PC-3 (cell line): ENCODE results near the gene UGT3A1. TPM values are rescaled to one million over a fixed set of nuclear protein-coding genes. Genes with fewer than 3 reads are reported as not detected.

Experiments
- ATAC-seq: fragments of 200-7000 bp; cut with Tn5 transposase; 2 replicates; pipeline ENCODE4 v1.9.1; 2020; ENCODE audit warnings: mild to moderate bottlenecking, moderate library complexity
- BruUV-seq: library from RNA; stranded (reverse); fragments of 400-500 nt; replicated peaks from 2 replicates; lab custom pipeline; 2021; lab: Mats Ljungman, UMichigan
- CTCF ChIA-PET: fragments of 300-600 bp; sonication (Branson Sonifier 250); formaldehyde crosslinking; loops from one replicate; lab custom pipeline; 2022; ENCODE audit warnings: antibody characterized with exemption; lab: Charles Lee
- POLR2A ChIA-PET: fragments of 300-600 bp; sonication (Branson Sonifier 250); formaldehyde crosslinking; loops from one replicate; lab custom pipeline; 2022; ENCODE audit warnings: antibody characterized with exemption; ENCODE audit not compliant: unreplicated experiment; lab: Charles Lee
- DNase-seq: peaks from one replicate; pipeline ENCODE4 v3.0.0-alpha.2; 2015
- H2AFZ ChIP-seq: fragments of 300-600 bp; sonication (generic); 2 replicates; pipeline ENCODE4 v1.6.0; 2016; ENCODE audit warnings: antibody characterized with exemption, low read length
- H3F3A ChIP-seq: fragments of 300-600 bp; sonication (generic); one replicate; pipeline ENCODE4 v1.6.0; 2017; ENCODE audit warnings: antibody characterized with exemption, low read length, control low read depth, mild to moderate bottlenecking; ENCODE audit not compliant: unreplicated experiment
- H3K27ac ChIP-seq: fragments of 300-600 bp; sonication (generic); 2 replicates; pipeline ENCODE4 v1.5.1; 2016; ENCODE audit warnings: mild to moderate bottlenecking, low read length
- H3K27me3 ChIP-seq: fragments of 300-600 bp; sonication (generic); 2 replicates; pipeline ENCODE4 v1.6.1; 2016; ENCODE audit warnings: low read length, mixed read lengths
- H3K36me3 ChIP-seq: fragments of 300-600 bp; sonication (generic); 2 replicates; pipeline ENCODE4 v1.6.1; 2016; ENCODE audit warnings: low read depth, mixed run types, low read length, mixed read lengths
- H3K4me1 ChIP-seq: fragments of 300-600 bp; sonication (generic); 2 replicates; pipeline ENCODE4 v1.5.1; 2016; ENCODE audit warnings: low read length; ENCODE audit not compliant: insufficient read depth
- H3K4me2 ChIP-seq: fragments of 300-600 bp; sonication (generic); 2 replicates; pipeline ENCODE4 v1.6.0; 2016; ENCODE audit warnings: low read length
- H3K4me3 ChIP-seq: fragments of 300-600 bp; sonication (generic); 2 replicates; pipeline ENCODE4 v1.5.1; 2016; ENCODE audit warnings: mild to moderate bottlenecking, low read length, mixed read lengths
- H3K79me2 ChIP-seq: fragments of 300-600 bp; sonication (generic); 2 replicates; pipeline ENCODE4 v1.6.1; 2017; ENCODE audit warnings: low read length, mixed read lengths
- H3K9ac ChIP-seq: fragments of 300-600 bp; sonication (generic); 2 replicates; pipeline ENCODE4 v1.6.0; 2016; ENCODE audit warnings: mild to moderate bottlenecking, low read length
- H3K9me2 ChIP-seq: fragments of 300-600 bp; sonication (generic); replicated peaks from 2 replicates; pipeline ENCODE4 v1.6.1; 2016; ENCODE audit warnings: mixed run types, low read length, mixed read lengths
- H3K9me3 ChIP-seq: fragments of 300-600 bp; sonication (generic); 2 replicates; pipeline ENCODE4 v1.6.1; 2016; ENCODE audit warnings: low read length, mixed read lengths
- H4K20me1 ChIP-seq: fragments of 300-600 bp; sonication (generic); 2 replicates; pipeline ENCODE4 v1.6.1; 2016; ENCODE audit warnings: low read length, mixed read lengths
- CTCF ChIP-seq: fragments of 300-600 bp; sonication (generic); conservative IDR thresholded peaks from 2 replicates; pipeline ENCODE4 v1.5.1; 2017; ENCODE audit warnings: antibody characterized with exemption, low read depth, mild to moderate bottlenecking, low read length
- EZH2 ChIP-seq: fragments of 300-600 bp; sonication (generic); IDR thresholded peaks from one replicate; pipeline ENCODE4 v1.6.1; 2017; ENCODE audit warnings: antibody characterized with exemption, mild to moderate bottlenecking, low read length; ENCODE audit not compliant: unreplicated experiment
- EZH2phosphoT487 ChIP-seq: fragments of 300-600 bp; sonication (generic); IDR thresholded peaks from 2 replicates; pipeline ENCODE4 v1.6.1; 2018; ENCODE audit warnings: mild to moderate bottlenecking, antibody characterized with exemption, low read length, borderline replicate concordance
- intact Hi-C: fragments of 100-400 bp; cut with micrococcal nuclease; formaldehyde crosslinking; loops from 2 replicates; pipeline ENCODE4 v1.9.0; 2023
- total RNA-seq: library from RNA; depleted of rRNA; stranded (reverse); fragments of >200 nt; gene quantifications from 2 replicates; pipeline ENCODE4 v1.2.3, GENCODE V29; 2014

Gene UGT3A1
- total RNA-seq, 1 experiment from 2014 or later: not detected

- no peaks in the 10 kb centered on the region for H3K9me3 ChIP-seq
- no peaks in the 10 kb centered on the region for H3F3A ChIP-seq
- no peak overlapping the region for H3K9ac ChIP-seq
- no peaks in the 10 kb centered on the region for H3K36me3 ChIP-seq
- H3K27ac ChIP-seq: no peak overlapping the region
- CTCF ChIA-PET: no interaction called here
- no peaks in the 10 kb centered on the region for H4K20me1 ChIP-seq
- ATAC-seq: no peak
- no TSS peak for BruUV-seq
- H3K9me2 ChIP-seq: no peaks in the 10 kb centered on the region
- no peaks in the 10 kb centered on the region for H3K4me1 ChIP-seq
- H3K4me3 ChIP-seq: no peak overlapping the region
- H3K4me2 ChIP-seq: no peak overlapping the region
- TF ChIP-seq EZH2 (no peak), EZH2phosphoT487 (no peak), CTCF (no peak)
- no peak overlapping the region for H2AFZ ChIP-seq
- no peaks in the 10 kb centered on the region for H3K79me2 ChIP-seq
- H3K27me3 ChIP-seq: no peaks in the 10 kb centered on the region
- intact Hi-C loops: no loop called here
- DNase-seq: no peak
- POLR2A ChIA-PET: no interaction called here
Observed at GRCh38 chr5:35908228-35908627, 83.0 kb downstream of the UGT3A1 start.

GRCh38 chr5:35904443-35905132 is 86.6 kb downstream of the UGT3A1 start:
- Histone ChIP-seq H3K9ac (no peak overlapping the region), H3K4me1 (no peaks in the 10 kb centered on the region), H3F3A (no peaks in the 10 kb centered on the region), H3K9me3 (no peaks in the 10 kb centered on the region), H3K4me3 (no peak overlapping the region), H4K20me1 (no peaks in the 10 kb centered on the region), H3K9me2 (no peaks in the 10 kb centered on the region), H3K36me3 (no peaks in the 10 kb centered on the region), H3K27ac (no peak overlapping the region), H3K27me3 (no peaks in the 10 kb centered on the region), H3K4me2 (no peak overlapping the region), H3K79me2 (no peaks in the 10 kb centered on the region), H2AFZ (no peak overlapping the region)
- TF ChIP-seq EZH2 (no peak), EZH2phosphoT487 (no peak), CTCF (no peak)
- ChIA-PET POLR2A (no interaction called here), CTCF (no interaction called here)
- intact Hi-C loops: no loop called here
- ATAC-seq (no peak), DNase-seq (no peak)
- no TSS peak for BruUV-seq

- ChIA-PET POLR2A (no interaction called here), CTCF (no interaction called here)
- DNase-seq (no peak), ATAC-seq (no peak)
- no TSS peak for BruUV-seq
- Histone ChIP-seq H4K20me1 (no peaks in the 10 kb centered on the region), H3K9ac (no peak overlapping the region), H3F3A (no peaks in the 10 kb centered on the region), H3K27me3 (no peaks in the 10 kb centered on the region), H2AFZ (no peak overlapping the region), H3K9me2 (no peaks in the 10 kb centered on the region), H3K4me2 (no peak overlapping the region), H3K36me3 (no peaks in the 10 kb centered on the region), H3K4me1 (no peaks in the 10 kb centered on the region), H3K27ac (no peak overlapping the region), H3K9me3 (no peaks in the 10 kb centered on the region), H3K4me3 (no peak overlapping the region), H3K79me2 (no peaks in the 10 kb centered on the region)
- intact Hi-C loops: no loop called here
- no peak for TF ChIP-seq EZH2
- no peak for TF ChIP-seq CTCF
- no peak for TF ChIP-seq EZH2phosphoT487
Observed at GRCh38 chr5:35903631-35904203, 87.5 kb downstream of the UGT3A1 start.
